HG02588 (cell line): ENCODE data around the gene VAMP5.
"Not testable (repeated sequence)": the region's sequence is repeated elsewhere in the genome, so short reads cannot be mapped to it uniquely, and the experiment has no call there.

ENCODE experiments used
- ATAC-seq: cut with Tn5 transposase; IDR thresholded peaks from one replicate; pipeline ENCODE4 v1.9.1; 2021; ENCODE audit warnings: mild to moderate bottlenecking, moderate library complexity; ENCODE audit not compliant: unreplicated experiment

VAMP5 gene

GRCh38 chr2:85582492-85582891 lies 1.7 kb upstream of the VAMP5 start:
- ATAC-seq, result no peak

- peak; percentile 45 for ATAC-seq
Measured at GRCh38 chr2:85583667-85584353, 421 bp upstream of the VAMP5 start.

- peak; percentile 49 for ATAC-seq
Measured at GRCh38 chr2:85584857-85585780, 888 bp downstream of the VAMP5 start.

GRCh38 chr2:85585781-85586105 lies 1.5 kb downstream of the VAMP5 start:
- ATAC-seq, result no peak

GRCh38 chr2:85588236-85588635 lies 4.0 kb downstream of the VAMP5 start:
- ATAC-seq, result no peak

- no peak for ATAC-seq
Measured at GRCh38 chr2:85588645-85589044, 4.4 kb downstream of the VAMP5 start.

- ATAC-seq, result no peak
Measured at GRCh38 chr2:85589181-85589580, 5.0 kb downstream of the VAMP5 start.

GRCh38 chr2:85589982-85590791 lies 6.0 kb downstream of the VAMP5 start:
- ATAC-seq, result no peak

- no peak for ATAC-seq
Measured at GRCh38 chr2:85590950-85591349, 6.7 kb downstream of the VAMP5 start.

- no peak for ATAC-seq
Measured at GRCh38 chr2:85591563-85591962, 7.3 kb downstream of the VAMP5 start.

- not testable (repeated sequence) for ATAC-seq
Measured at GRCh38 chr2:85592299-85592698, 8.1 kb downstream of the VAMP5 start.

GRCh38 chr2:85593023-85593422 lies 8.8 kb downstream of the VAMP5 start:
- no peak for ATAC-seq

GRCh38 chr2:85594715-85595300 lies 10.6 kb downstream of the VAMP5 start:
- no peak for ATAC-seq

- peak; percentile 97 for ATAC-seq
Measured at GRCh38 chr2:85595301-85596025, 11.2 kb downstream of the VAMP5 start, which contains the start of gene RNF181. Gene RNF181 (plus strand): TSS chr2:85595745. CDS start chr2:85595764, 19 bp downstream.

GRCh38 chr2:85596026-85596333 lies 11.7 kb downstream of the VAMP5 start:
- no peak for ATAC-seq

GRCh38 chr2:85596486-85597143 lies 12.4 kb downstream of the VAMP5 start:
- ATAC-seq, result no peak

- ATAC-seq, result no peak
Measured at GRCh38 chr2:85597241-85597640, 13.0 kb downstream of the VAMP5 start.

GRCh38 chr2:85598594-85599340 lies 14.5 kb downstream of the VAMP5 start:
- ATAC-seq, result no peak
